ENCODE results near the gene PEX7.

The PEX7 gene

DNA sequence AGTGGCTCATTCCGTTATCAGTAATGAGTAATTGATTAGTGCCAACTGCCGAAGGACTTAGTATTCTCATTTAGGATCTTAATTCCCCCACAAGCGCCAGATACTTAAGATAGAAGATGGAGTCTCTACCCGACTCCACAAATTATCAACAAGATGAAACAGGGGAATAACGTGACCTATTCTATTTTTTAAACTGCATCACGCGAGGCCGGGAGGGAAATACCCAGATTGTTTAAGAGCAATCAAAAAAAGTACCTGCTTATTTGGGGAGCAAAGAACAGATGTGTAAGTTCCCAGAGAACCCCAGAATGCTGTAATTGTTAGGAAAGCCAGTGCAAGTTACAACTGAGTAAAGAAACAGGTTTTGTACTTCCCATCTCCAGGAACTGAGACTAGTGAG is 29.0 kb upstream of the PEX7 start:
- no peaks in the 10 kb centered on the region for H3K27me3 ChIP-seq (replicated peaks; ENCODE audit: insufficient read depth, low read length)
- H3K9ac ChIP-seq (ENCODE audit: low read length), result peak overlapping the region; percentile 87
- no peaks in the 10 kb centered on the region for H3K9me3 ChIP-seq (replicated peaks; ENCODE audit: insufficient read depth, low read length)
- TF ChIP-seq EZH2 (optimal IDR thresholded peaks at IDR 0.05; ENCODE audit: low read depth, low read length) (no peak), EZH2phosphoT487 (IDR thresholded peaks at IDR 0.05; ENCODE audit: low read length) (no peak)
- TF ChIP-seq, protein P1, sequence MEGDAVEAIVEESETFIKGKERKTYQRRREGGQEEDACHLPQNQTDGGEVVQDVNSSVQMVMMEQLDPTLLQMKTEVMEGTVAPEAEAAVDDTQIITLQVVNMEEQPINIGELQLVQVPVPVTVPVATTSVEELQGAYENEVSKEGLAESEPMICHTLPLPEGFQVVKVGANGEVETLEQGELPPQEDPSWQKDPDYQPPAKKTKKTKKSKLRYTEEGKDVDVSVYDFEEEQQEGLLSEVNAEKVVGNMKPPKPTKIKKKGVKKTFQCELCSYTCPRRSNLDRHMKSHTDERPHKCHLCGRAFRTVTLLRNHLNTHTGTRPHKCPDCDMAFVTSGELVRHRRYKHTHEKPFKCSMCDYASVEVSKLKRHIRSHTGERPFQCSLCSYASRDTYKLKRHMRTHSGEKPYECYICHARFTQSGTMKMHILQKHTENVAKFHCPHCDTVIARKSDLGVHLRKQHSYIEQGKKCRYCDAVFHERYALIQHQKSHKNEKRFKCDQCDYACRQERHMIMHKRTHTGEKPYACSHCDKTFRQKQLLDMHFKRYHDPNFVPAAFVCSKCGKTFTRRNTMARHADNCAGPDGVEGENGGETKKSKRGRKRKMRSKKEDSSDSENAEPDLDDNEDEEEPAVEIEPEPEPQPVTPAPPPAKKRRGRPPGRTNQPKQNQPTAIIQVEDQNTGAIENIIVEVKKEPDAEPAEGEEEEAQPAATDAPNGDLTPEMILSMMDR (IDR thresholded peaks at IDR 0.05; ENCODE audit: low read length), result no peak
- H3K79me2 ChIP-seq (ENCODE audit: low read length), result peaks cover 31% of the 10 kb centered on the region
- no peaks in the 10 kb centered on the region for H3K36me3 ChIP-seq (replicated peaks; ENCODE audit: insufficient read depth, low read length)
- peak overlapping the region; percentile 98 for H3K4me3 ChIP-seq (ENCODE audit: low read length)
- H2AFZ ChIP-seq (ENCODE audit: low read length), result peak overlapping the region; percentile 100
- no peaks in the 10 kb centered on the region for H3K9me2 ChIP-seq (replicated peaks; ENCODE audit: insufficient read depth, low read length)
- DNase-seq, result peak; percentile 33
- H3K4me2 ChIP-seq (ENCODE audit: low read depth, low read length), result peak overlapping the region; percentile 81
- H3F3A ChIP-seq (ENCODE audit: insufficient read depth, low read length), result peaks cover 21% of the 10 kb centered on the region
- H4K20me1 ChIP-seq (ENCODE audit: insufficient read depth, low read length), result no peaks in the 10 kb centered on the region; the same call in 1 of the 2 replicates
- peak overlapping the region; percentile 84; the same call in 1 of the 2 replicates for H3K27ac ChIP-seq (ENCODE audit: low read length)
- peaks cover 12% of the 10 kb centered on the region for H3K4me1 ChIP-seq (ENCODE audit: low read length)

DNA sequence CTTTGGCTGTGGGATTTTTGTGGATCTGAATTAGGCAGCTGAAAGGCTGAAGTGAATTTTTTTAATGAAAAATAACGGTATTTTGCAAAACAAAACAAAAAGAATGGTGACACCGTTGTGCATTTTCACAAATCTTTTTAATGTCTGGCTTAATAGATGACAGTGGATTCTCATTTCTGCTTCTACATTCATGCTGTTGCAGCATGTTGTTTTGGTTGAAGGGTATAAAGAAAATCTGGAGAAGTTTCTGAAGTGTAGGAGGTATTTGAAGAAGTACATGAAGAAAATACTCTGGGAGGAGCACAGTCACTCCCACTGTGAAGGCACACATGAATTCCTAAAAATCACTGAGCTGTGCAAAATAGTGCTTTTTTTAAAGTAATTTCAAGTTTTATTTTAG is 27.0 kb upstream of the PEX7 start:
- H3K36me3 ChIP-seq (replicated peaks; ENCODE audit: insufficient read depth, low read length), result no peaks in the 10 kb centered on the region
- H3K9me3 ChIP-seq (replicated peaks; ENCODE audit: insufficient read depth, low read length), result no peaks in the 10 kb centered on the region
- no peak overlapping the region for H3K4me3 ChIP-seq (ENCODE audit: low read length)
- H3K27ac ChIP-seq (ENCODE audit: low read length), result no peak overlapping the region
- peaks cover 21% of the 10 kb centered on the region for H3F3A ChIP-seq (ENCODE audit: insufficient read depth, low read length)
- H2AFZ ChIP-seq (ENCODE audit: low read length), result no peak overlapping the region
- H3K9ac ChIP-seq (ENCODE audit: low read length), result no peak overlapping the region
- DNase-seq, result no peak
- H3K79me2 ChIP-seq (ENCODE audit: low read length), result peaks cover 13% of the 10 kb centered on the region
- TF ChIP-seq EZH2phosphoT487 (IDR thresholded peaks at IDR 0.05; ENCODE audit: low read length) (no peak), EZH2 (optimal IDR thresholded peaks at IDR 0.05; ENCODE audit: low read depth, low read length) (no peak)
- TF ChIP-seq, protein P1 (IDR thresholded peaks at IDR 0.05; ENCODE audit: low read length), result no peak
- H3K4me1 ChIP-seq (ENCODE audit: low read length), result 0 out of 2 replicates have a peak, but pooled peaks cover 1% of the 10 kb centered on the region
- no peaks in the 10 kb centered on the region for H3K9me2 ChIP-seq (replicated peaks; ENCODE audit: insufficient read depth, low read length)
- no peaks in the 10 kb centered on the region for H3K27me3 ChIP-seq (replicated peaks; ENCODE audit: insufficient read depth, low read length)
- H4K20me1 ChIP-seq (ENCODE audit: insufficient read depth, low read length), result no peaks in the 10 kb centered on the region
- H3K4me2 ChIP-seq (ENCODE audit: low read depth, low read length), result no peak overlapping the region

DNA sequence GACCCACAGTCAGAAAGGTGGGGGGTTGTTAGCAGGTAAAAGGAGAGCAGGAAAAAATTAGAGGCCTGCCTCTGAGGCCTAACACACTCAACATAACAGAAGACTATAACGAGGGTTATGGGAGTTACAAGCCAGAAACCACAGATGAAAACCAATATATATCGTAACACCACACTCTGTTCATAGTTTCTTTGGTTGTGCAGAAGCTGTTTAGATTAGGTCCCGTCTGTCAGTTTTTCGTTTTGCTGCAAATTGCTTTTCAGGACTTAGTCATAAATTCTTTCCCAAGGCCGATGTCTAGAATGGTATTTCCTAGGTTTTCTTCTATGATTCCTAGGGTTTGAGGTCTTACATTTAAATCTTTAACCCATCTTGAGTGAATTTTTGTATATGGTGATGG is 26.4 kb upstream of the PEX7 start:
- Histone ChIP-seq H3K9me2 (replicated peaks; ENCODE audit: insufficient read depth, low read length) (no peaks in the 10 kb centered on the region), H2AFZ (ENCODE audit: low read length) (no peak overlapping the region), H3K27me3 (replicated peaks; ENCODE audit: insufficient read depth, low read length) (no peaks in the 10 kb centered on the region), H3K9ac (ENCODE audit: low read length) (no peak overlapping the region), H3K4me1 (ENCODE audit: low read length) (no peaks in the 10 kb centered on the region), H3K79me2 (ENCODE audit: low read length) (peaks cover 7% of the 10 kb centered on the region; the same call in 1 of the 2 replicates), H3F3A (ENCODE audit: insufficient read depth, low read length) (peaks cover 17% of the 10 kb centered on the region), H3K27ac (ENCODE audit: low read length) (no peak overlapping the region), H4K20me1 (ENCODE audit: insufficient read depth, low read length) (no peaks in the 10 kb centered on the region), H3K36me3 (replicated peaks; ENCODE audit: insufficient read depth, low read length) (no peaks in the 10 kb centered on the region), H3K4me3 (ENCODE audit: low read length) (no peak overlapping the region), H3K4me2 (ENCODE audit: low read depth, low read length) (no peak overlapping the region), H3K9me3 (replicated peaks; ENCODE audit: insufficient read depth, low read length) (no peaks in the 10 kb centered on the region)
- no peak for TF ChIP-seq EZH2phosphoT487 (IDR thresholded peaks at IDR 0.05; ENCODE audit: low read length)
- TF ChIP-seq, protein P1 (IDR thresholded peaks at IDR 0.05; ENCODE audit: low read length), result no peak
- no peak for DNase-seq
